Measurements from ENCODE around the gene MAS1L.
"Not testable (repeated sequence)": the region's sequence is repeated elsewhere in the genome, so short reads cannot be mapped to it uniquely, and the experiment has no call there.

The MAS1L gene

DNA sequence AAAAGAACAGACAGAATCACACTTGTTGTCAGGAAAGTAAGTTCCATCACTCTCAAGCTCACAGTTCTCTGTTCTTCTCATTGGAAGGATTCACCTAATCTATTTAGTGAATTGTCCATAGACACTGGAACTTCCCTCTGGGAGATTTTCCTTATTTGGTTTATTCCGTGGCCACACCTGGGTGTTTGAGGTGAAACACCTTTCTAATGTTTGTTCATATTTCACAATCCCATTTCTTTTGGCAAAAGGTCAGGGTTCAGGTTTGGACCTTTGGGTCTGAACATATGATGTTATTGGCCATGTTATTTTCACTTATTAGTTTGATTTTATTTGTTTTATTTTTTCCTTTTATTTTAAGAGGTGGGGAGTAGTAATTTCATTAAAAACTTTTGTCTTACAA lies 4.0 kb downstream of the MAS1L start:
- no peak for DNase-seq (ENCODE audit: low read depth in 2 of 2)

DNA sequence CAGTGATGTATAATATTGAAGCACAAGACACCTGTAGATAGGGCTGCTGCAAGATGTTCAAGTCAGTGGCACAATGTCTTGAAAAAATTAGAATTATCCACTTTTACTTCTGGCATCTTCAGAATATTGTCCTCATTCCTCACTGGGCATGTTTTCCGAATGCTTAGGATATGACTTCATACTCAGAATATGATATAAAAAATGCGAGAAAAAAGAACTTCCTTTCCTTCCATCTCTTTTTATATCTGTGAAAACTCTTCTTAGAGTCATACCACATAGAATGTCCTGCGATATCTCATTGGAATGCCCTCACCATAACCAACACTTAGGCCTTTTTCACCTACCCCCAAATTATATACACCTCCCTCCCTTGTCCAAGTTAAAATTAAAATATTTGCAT lies 4.6 kb downstream of the MAS1L start:
- DNase-seq (ENCODE audit: low read depth in 2 of 2) = no peak

DNA sequence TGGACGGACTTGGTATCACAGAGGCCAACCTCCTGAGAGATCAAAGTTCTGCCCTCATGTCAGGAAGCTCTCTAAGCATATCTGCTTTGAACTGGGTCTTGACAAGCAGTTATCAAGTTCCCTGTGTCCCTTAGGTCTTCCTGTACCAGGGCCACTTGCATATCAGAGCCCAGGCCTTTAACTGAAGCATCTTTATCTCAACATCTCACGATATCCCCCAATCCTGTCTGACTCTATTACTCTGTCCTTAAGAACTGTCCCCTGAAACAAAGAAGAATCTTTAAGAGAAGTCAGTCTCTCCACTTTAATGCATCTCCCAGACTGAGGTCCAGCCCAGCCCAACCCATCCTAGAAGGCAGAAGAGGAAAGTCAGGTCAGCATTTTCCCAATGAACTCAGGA lies 8.2 kb downstream of the MAS1L start:
- no peak for DNase-seq (ENCODE audit: low read depth in 2 of 2)

DNA sequence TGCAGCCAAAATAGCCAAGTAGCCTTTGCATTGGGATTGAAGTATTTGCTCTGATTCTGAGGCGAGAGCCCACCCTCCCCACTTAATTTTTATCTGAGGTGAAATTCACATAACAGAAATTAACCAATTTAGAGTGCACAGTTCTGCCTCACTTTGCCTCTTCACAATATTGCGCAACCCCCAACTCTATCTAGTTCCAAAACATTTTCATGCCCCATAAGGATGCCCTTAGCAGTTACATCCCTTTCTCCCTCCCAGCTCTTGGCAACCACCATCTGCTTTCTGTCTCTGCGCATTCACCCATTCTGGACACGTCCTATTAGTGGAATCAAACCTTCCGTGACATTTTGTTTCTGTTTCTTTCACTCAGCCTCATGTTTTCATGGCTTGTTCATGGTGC lies 9.0 kb downstream of the MAS1L start:
- no peak for DNase-seq (ENCODE audit: low read depth in 2 of 2)

DNA sequence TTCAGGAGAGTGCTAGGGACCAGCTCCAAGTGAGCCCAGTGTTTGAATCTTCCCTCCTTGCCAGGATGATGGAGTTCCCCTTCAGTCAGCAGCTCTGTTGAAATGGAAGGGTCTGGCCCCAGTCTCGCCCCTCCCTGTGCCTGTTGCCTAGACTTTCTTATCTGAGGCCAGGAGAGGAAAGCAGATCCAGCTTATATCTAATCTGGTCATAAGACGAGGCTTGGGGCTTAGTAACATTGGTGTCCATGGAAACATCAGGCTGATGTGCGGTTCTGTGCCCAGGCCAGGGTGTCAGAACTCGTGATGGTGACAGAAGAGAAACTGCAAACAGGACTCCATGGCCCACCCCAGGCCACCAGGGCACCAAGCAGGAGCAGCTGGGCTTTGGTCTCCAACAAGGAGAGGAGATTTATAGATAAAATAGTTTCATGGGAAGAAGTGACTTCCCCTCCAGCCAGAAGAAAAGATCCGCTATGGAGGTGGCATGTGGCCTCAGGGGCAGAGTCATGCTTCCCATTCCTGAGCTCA lies 9.8 kb downstream of the MAS1L start:
- DNase-seq (ENCODE audit: low read depth in 2 of 2) = no peak

DNA sequence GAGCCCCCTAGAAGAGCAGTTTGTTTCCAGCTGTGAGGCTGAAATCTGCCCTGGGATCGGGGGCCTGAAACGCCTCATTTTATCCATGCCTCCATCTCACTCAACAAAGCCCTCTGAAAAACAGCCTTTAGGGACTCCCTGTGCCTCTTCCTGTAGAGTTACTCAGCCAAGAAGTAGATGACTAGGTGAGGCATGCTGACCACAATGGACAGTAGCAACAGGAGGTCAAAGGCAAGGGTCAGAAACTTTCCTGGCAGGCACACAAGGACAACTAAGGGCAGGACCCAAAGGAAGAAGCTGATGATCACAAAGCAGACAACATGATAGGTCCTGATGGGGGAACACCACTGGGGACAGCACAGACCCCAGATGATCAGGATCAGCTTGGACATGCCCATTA lies 12.8 kb downstream of the MAS1L start:
- DNase-seq (ENCODE audit: low read depth in 2 of 2) = no peak

DNA sequence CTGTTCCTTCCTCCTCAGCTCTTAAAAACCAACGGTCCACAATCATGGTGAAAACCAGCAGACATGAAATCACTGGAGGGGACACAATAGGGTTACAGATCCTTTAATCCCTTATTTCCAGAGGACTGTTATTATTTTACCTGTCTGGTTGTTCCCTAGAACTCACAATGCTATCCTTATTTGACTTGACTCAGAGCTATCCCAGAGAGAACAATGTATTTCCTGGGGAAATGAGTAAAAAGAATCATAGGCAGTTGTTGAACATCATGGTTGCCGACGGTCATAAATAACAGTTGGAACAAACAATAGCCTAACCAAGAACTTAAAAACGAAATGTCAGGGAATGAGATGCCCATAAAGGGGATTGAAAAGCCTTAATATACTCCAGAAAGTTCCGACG lies 21.5 kb downstream of the MAS1L start:
- no peak for DNase-seq (ENCODE audit: low read depth in 2 of 2)

DNA sequence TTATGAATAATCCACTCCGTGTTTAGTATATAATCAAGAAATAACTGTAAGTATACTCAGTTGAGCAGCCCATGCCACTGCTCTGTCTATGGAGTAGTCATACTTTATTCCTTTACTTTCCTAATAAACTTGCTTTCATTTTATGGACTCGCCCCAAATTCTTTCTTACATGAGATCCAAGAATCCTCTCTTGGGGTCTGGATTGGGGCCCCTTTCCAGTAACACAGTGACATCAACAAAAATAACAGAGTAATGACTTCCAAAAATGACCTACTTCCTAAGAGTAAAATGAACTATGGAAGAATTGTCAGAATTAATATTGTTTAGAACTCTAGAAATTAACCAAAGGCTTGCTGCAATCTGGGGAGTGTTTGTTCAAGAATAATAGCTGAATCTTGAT lies 22.0 kb downstream of the MAS1L start:
- no peak for DNase-seq (ENCODE audit: low read depth in 2 of 2)

DNA sequence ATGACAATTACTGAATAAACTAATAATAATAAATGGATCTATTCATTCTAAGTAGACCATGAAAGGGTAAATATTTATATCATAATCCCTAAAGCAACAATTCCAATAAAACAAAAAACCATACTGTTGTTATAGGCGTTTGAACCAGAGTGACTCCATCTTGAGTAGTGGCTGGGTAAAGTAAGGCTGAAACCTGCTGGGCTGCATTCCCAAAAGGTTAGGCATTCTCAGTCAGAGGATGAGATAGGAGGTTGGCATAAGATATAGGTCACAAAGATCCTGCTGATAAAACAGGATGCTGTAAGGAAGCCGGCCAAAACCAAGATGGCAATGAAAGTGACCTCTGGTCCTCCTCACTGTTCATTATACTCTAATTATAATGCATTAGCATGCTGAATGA lies 22.5 kb downstream of the MAS1L start:
- DNase-seq (ENCODE audit: low read depth in 2 of 2) = no peak

DNA sequence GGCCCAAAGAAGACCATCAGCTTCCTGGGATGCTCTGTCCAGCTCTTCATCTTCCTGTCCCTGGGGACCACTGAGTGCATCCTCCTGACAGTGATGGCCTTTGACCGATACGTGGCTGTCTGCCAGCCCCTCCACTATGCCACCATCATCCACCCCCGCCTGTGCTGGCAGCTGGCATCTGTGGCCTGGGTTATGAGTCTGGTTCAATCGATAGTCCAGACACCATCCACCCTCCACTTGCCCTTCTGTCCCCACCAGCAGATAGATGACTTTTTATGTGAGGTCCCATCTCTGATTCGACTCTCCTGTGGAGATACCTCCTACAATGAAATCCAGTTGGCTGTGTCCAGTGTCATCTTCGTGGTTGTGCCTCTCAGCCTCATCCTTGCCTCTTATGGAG lies 25.7 kb downstream of the MAS1L start:
- no peak for DNase-seq (ENCODE audit: low read depth in 2 of 2)

DNA sequence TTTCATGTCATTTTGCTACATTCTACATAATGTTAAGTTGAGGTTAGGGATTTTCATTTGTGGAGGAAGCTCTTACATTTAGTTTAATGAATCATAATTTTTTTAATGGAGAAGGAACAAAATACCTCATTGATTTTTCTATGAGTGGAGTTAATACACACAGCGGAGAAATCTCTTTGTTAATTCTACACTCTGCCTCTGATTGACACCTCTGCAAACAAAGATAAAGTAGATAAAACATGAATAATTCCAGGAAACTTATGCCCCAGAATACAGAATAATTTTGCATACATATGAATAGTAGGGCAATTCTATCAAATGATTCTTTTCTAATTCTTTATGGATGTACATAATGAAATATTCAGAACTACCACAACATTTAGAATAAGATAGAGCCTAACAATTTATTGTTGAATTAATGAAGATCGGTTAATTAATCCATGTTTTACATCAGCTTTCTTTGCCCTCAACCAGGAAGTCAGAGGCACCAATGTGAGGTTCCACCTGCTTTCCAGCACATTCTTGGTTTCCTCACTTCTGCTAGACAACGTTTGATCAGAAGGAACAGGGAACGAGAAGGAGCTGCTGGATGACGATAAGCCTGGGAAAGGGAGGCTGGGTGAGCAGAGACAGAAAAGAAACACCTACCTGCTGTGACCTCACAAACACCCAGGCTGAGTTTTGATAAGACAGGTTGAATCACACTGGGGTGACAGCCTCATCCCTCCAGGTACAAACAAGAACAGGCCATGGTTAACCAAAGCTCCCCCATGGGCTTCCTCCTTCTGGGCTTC lies 26.5 kb downstream of the MAS1L start:
- no peak for DNase-seq (ENCODE audit: low read depth in 2 of 2)

DNA sequence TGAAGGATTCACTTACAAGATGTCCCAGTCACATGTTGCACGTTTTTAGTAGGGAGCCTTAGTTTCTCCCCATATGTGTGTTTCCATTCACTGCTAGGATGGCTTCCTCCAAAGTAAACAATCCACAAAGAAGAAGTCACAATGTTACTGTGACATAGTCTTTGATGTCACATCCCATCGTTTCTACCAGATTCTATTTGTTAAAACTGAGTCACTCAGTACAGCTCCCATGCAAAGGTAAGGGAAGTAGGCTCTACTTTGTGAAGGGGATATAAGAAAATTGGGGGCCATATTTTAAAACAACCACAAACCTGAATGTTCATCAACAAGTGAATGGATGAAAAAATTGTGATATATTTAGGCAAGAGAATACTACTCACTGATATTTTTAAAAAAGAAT lies 30.8 kb downstream of the MAS1L start, which contains the start of the genes OR11A1 and OR2H1:
Gene OR11A1, minus strand, starts transcription at position 101 of the 400 bp plus-strand sequence. CDS start 29,430 bp downstream, outside the sequence.
Gene OR2H1, plus strand, starts transcription at position 185 of the 400 bp plus-strand sequence. CDS start 4,615 bp downstream, outside the sequence.
- no peak for DNase-seq (ENCODE audit: low read depth in 2 of 2)

DNA sequence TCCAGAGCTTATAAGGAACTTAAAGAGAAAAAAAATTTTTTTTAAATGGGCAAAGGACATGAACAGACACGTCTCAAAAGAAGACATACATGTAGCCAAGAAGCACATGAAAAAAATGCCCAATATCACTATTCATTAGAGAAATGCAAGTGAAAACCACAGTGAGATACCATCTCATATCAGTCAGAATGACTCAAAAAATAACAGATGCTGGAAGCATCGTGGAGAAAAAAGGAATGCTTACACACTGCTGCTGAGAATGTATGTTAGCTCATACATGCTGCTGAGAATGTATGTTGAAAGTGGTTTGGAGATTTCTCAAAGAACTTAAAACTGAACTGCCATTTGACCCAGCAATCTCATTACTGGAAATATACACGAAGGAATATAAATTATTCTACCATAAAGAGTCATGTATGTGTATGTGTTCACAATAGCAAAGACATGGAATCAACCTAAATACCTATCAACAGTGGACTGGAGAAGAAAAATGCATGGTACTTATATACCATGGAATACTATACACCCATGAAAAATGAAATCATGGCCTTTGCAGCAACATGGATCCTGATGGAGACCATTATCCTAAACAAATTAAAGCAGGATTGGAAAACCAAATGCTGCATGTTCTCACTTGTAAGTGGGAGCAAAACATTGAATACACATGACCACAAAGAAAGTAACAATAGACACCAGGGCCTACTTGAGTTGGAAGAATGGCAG lies 36.1 kb downstream of the MAS1L start:
- DNase-seq (ENCODE audit: low read depth in 2 of 2) = no peak

DNA sequence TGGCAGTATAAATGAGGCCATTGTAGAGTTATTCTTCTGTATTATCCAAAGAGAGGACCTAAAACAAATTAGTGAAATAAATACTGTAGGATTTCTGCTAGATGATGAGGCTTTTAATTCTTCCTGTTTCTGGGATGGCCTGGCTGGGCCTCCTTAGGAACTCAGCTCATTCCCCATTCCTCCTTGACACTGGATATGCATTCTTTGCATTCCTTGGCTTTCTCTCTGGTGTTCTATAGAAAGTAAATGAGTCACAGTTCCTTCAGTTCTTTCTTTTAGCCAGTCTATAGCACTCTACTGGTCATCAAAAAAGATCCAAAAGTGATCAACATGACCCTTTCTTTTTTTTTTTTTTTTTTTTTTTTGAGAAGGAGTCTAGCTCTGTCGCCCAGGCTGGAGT lies 40.1 kb downstream of the MAS1L start:
- DNase-seq (ENCODE audit: low read depth in 2 of 2) = no peak

DNA sequence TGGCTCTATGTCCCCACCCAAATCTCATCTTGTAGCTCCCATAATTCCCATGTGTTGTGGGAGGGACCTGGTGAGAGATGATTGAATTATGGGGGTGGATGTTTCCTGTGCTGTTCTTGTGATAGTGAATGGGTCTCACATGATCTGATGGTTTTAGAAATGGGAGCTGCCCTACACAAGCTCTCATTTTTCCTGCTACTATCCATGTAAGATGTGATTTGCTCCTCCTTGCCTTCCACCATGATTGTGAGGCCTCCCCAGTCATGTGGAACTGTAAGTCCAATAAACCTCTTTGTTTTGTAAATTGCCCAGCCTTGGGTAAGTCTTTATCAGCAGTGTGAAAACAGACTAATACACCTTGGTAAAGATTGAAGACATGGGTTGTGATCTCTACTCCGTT lies 43.7 kb downstream of the MAS1L start:
- not testable (repeated sequence) for DNase-seq (ENCODE audit: low read depth in 2 of 2)

DNA sequence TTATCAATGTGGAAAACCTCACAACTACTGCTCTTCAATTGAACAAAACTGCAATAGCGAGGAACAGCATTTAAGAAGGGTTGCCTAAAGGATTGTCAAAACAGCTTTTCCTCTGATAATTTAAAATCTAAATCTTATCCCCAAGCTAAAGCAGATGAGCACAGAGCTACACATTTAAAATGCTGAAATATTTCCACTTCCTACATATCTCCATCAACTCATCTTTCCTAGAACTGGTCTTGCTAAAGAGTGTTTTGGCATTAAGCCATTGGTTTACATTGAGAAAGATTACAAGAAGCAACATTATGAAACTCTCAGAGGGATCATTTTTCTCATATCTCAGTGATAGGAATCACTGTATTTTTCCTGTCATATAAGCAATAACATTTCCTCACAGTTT lies 45.0 kb downstream of the MAS1L start:
- DNase-seq (ENCODE audit: low read depth in 2 of 2) = no peak

DNA sequence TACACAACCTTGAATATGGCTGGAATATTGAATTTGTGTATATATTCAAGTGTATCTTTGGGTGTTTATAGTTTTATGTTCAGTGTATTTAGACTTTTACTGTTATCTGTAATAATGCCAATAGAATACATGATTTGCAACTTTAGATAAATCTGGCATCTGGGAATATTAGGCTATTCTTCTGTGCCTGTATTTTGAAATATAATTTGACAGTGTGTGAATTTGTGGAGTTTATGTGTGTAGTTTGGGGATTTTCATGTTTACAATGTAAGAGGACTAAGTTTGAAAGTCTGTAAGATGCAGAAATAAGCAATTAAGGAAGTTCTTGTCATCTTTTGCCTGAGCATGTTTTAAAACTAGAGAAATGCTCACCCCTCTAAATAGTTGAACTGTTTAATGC lies 48.8 kb downstream of the MAS1L start, which contains the start of gene OR10C1:
Gene OR10C1, plus strand, starts transcription at position 301 of the 400 bp plus-strand sequence. CDS start 710 bp downstream, outside the sequence.
- DNase-seq (ENCODE audit: low read depth in 2 of 2) = no peak

DNA sequence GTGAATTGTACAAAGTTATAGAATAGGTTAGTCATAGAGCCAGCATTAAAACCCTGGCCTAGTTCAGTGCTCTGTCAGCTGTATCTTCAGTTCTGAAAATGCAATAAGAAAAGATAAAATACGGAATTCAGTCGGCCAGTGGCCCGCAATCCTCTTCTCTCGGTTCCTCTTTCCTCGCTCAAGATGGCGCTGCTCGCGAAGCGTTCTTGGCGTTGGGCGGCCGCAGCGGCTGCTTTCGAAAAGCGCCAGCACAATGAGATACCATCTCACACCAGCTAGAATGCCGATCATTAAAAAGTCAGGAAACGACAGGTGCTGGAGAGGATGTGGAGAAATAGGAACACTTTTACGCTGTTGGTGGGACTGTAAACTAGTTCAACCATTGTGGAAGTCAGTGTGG lies 51.0 kb downstream of the MAS1L start:
- not testable (repeated sequence) for DNase-seq (ENCODE audit: low read depth in 2 of 2)
